Fibroblast of pulmonary artery (primary cell): ENCODE data around the gene RAB3B.

Experiments used
- DNase-seq: peaks from one replicate; pipeline ENCODE4 v3.0.0-alpha.2; 2010; ENCODE audit warnings: low read depth
- H3K4me3 ChIP-seq: replicated peaks from 2 replicates; pipeline ENCODE4 v1.5.1; 2011; ENCODE audit warnings: low read depth, mild to moderate bottlenecking, control low read depth, low read length, moderate library complexity
- CTCF ChIP-seq: IDR thresholded peaks from 2 replicates; pipeline ENCODE4 v1.5.1; 2011; ENCODE audit warnings: mild to moderate bottlenecking, control low read depth, low read length, inconsistent platforms; ENCODE audit errors: missing control alignments

The RAB3B gene

GRCh38 chr1:52003877-52004276 lies 13.4 kb upstream of the RAB3B start:
- no peak overlapping the region for H3K4me3 ChIP-seq
- no peak for TF ChIP-seq CTCF
- no peak for DNase-seq

GRCh38 chr1:52002038-52002917 lies 11.8 kb upstream of the RAB3B start:
- peak; percentile 94 for TF ChIP-seq CTCF
- peak; percentile 97 for DNase-seq
- H3K4me3 ChIP-seq = no peak overlapping the region

GRCh38 chr1:51998701-51999100 lies 8.2 kb upstream of the RAB3B start:
- no peak for DNase-seq
- TF ChIP-seq CTCF = no peak
- no peak overlapping the region for H3K4me3 ChIP-seq

GRCh38 chr1:51997974-51998382 lies 7.5 kb upstream of the RAB3B start:
- H3K4me3 ChIP-seq = no peak overlapping the region
- DNase-seq = no peak
- TF ChIP-seq CTCF = no peak

GRCh38 chr1:51989582-51990477 lies 670 bp downstream of the RAB3B start:
- H3K4me3 ChIP-seq = peak overlapping the region; percentile 58
- no peak for DNase-seq
- TF ChIP-seq CTCF = no peak

- DNase-seq = no peak
- TF ChIP-seq CTCF = no peak
- H3K4me3 ChIP-seq = no peak overlapping the region
Observed at GRCh38 chr1:51988254-51988653, 2.2 kb downstream of the RAB3B start.
